Prostate gland (tissue), 2 donors: ENCODE results near the gene LDAF1.

ENCODE experiments used
- POLR2A ChIP-seq: fragments of 450-650 bp; IDR thresholded peaks from one replicate; pipeline ENCODE4 v1.6.1; 2016; ENCODE audit warnings: antibody characterized with exemption, mild to moderate bottlenecking
- TF ChIP-seq, protein P1 (sequence below), 4 experiments: fragments of 200-600 bp in 2 of 4; fragments of 450-650 bp in 2 of 4; sonication (generic) in 2 of 4; IDR thresholded peaks; 1 replicate in 3 of 4; 2 replicates in 1 of 4; pipeline ENCODE4 v1.5.1; 2016 to 2019; ENCODE audit warnings: antibody characterized with exemption in 4 of 4, mild to moderate bottlenecking in 2 of 4, moderate library complexity in 2 of 4

GRCh38 chr16:21167929-21168602, 9.6 kb downstream of the LDAF1 start:
- TF ChIP-seq, protein P1, sequence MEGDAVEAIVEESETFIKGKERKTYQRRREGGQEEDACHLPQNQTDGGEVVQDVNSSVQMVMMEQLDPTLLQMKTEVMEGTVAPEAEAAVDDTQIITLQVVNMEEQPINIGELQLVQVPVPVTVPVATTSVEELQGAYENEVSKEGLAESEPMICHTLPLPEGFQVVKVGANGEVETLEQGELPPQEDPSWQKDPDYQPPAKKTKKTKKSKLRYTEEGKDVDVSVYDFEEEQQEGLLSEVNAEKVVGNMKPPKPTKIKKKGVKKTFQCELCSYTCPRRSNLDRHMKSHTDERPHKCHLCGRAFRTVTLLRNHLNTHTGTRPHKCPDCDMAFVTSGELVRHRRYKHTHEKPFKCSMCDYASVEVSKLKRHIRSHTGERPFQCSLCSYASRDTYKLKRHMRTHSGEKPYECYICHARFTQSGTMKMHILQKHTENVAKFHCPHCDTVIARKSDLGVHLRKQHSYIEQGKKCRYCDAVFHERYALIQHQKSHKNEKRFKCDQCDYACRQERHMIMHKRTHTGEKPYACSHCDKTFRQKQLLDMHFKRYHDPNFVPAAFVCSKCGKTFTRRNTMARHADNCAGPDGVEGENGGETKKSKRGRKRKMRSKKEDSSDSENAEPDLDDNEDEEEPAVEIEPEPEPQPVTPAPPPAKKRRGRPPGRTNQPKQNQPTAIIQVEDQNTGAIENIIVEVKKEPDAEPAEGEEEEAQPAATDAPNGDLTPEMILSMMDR (IDR thresholded peaks at IDR 0.05) = no peak
- no peak for TF ChIP-seq POLR2A
